ENCODE measurements around the gene B4GALT1. TPM values are rescaled to one million over a fixed set of nuclear protein-coding genes. Genes with fewer than 3 reads are reported as not detected.

B4GALT1 gene
- total and polyA plus RNA-seq, 2 of the 8 experiments (the other 6 are each of a cell fraction or from before 2014, with no cell fraction given): 12.8 to 18.2 TPM

DNA sequence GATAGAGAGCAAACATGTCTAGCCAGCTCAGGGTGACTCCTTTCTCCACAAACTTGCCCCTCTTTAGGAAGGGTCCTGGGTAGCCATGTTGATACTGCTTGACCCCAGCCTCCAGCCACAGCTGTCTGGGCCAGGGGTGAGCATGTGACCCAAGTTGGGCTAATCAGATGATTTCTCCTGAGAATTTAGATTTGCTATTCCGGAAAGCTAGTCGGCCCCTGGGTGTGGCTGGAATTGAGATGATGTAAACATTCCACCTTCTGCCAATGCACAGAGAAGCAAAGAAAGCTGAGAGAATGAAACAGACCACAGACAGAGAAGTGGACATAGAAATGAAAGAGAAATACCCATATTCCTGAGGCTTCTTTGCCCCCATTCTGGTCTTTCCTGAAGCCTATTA lies 17.8 kb upstream of the B4GALT1 start (continued):
- TF ChIP-seq, protein P1, sequence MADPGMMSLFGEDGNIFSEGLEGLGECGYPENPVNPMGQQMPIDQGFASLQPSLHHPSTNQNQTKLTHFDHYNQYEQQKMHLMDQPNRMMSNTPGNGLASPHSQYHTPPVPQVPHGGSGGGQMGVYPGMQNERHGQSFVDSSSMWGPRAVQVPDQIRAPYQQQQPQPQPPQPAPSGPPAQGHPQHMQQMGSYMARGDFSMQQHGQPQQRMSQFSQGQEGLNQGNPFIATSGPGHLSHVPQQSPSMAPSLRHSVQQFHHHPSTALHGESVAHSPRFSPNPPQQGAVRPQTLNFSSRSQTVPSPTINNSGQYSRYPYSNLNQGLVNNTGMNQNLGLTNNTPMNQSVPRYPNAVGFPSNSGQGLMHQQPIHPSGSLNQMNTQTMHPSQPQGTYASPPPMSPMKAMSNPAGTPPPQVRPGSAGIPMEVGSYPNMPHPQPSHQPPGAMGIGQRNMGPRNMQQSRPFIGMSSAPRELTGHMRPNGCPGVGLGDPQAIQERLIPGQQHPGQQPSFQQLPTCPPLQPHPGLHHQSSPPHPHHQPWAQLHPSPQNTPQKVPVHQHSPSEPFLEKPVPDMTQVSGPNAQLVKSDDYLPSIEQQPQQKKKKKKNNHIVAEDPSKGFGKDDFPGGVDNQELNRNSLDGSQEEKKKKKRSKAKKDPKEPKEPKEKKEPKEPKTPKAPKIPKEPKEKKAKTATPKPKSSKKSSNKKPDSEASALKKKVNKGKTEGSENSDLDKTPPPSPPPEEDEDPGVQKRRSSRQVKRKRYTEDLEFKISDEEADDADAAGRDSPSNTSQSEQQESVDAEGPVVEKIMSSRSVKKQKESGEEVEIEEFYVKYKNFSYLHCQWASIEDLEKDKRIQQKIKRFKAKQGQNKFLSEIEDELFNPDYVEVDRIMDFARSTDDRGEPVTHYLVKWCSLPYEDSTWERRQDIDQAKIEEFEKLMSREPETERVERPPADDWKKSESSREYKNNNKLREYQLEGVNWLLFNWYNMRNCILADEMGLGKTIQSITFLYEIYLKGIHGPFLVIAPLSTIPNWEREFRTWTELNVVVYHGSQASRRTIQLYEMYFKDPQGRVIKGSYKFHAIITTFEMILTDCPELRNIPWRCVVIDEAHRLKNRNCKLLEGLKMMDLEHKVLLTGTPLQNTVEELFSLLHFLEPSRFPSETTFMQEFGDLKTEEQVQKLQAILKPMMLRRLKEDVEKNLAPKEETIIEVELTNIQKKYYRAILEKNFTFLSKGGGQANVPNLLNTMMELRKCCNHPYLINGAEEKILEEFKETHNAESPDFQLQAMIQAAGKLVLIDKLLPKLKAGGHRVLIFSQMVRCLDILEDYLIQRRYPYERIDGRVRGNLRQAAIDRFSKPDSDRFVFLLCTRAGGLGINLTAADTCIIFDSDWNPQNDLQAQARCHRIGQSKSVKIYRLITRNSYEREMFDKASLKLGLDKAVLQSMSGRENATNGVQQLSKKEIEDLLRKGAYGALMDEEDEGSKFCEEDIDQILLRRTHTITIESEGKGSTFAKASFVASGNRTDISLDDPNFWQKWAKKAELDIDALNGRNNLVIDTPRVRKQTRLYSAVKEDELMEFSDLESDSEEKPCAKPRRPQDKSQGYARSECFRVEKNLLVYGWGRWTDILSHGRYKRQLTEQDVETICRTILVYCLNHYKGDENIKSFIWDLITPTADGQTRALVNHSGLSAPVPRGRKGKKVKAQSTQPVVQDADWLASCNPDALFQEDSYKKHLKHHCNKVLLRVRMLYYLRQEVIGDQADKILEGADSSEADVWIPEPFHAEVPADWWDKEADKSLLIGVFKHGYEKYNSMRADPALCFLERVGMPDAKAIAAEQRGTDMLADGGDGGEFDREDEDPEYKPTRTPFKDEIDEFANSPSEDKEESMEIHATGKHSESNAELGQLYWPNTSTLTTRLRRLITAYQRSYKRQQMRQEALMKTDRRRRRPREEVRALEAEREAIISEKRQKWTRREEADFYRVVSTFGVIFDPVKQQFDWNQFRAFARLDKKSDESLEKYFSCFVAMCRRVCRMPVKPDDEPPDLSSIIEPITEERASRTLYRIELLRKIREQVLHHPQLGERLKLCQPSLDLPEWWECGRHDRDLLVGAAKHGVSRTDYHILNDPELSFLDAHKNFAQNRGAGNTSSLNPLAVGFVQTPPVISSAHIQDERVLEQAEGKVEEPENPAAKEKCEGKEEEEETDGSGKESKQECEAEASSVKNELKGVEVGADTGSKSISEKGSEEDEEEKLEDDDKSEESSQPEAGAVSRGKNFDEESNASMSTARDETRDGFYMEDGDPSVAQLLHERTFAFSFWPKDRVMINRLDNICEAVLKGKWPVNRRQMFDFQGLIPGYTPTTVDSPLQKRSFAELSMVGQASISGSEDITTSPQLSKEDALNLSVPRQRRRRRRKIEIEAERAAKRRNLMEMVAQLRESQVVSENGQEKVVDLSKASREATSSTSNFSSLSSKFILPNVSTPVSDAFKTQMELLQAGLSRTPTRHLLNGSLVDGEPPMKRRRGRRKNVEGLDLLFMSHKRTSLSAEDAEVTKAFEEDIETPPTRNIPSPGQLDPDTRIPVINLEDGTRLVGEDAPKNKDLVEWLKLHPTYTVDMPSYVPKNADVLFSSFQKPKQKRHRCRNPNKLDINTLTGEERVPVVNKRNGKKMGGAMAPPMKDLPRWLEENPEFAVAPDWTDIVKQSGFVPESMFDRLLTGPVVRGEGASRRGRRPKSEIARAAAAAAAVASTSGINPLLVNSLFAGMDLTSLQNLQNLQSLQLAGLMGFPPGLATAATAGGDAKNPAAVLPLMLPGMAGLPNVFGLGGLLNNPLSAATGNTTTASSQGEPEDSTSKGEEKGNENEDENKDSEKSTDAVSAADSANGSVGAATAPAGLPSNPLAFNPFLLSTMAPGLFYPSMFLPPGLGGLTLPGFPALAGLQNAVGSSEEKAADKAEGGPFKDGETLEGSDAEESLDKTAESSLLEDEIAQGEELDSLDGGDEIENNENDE (IDR thresholded peaks at IDR 0.05; ENCODE audit: insufficient replicate concordance, low read length): no peak
- TF ChIP-seq, protein P2, sequence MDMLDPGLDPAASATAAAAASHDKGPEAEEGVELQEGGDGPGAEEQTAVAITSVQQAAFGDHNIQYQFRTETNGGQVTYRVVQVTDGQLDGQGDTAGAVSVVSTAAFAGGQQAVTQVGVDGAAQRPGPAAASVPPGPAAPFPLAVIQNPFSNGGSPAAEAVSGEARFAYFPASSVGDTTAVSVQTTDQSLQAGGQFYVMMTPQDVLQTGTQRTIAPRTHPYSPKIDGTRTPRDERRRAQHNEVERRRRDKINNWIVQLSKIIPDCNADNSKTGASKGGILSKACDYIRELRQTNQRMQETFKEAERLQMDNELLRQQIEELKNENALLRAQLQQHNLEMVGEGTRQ (IDR thresholded peaks at IDR 0.05; ENCODE audit: low read length): no peak
- TF ChIP-seq TAF7 (optimal IDR thresholded peaks at IDR 0.05; ENCODE audit: borderline replicate concordance, low read depth, low read length) (no peak), RNF2 (IDR thresholded peaks at IDR 0.05; ENCODE audit: borderline replicate concordance, low read depth, low read length, missing control alignments, poor library complexity, severe bottlenecking) (no peak), TAF1 (IDR thresholded peaks at IDR 0.05; ENCODE audit: low read depth, low read length) (no peak), BRCA1 (IDR thresholded peaks at IDR 0.05; ENCODE audit: low read depth, low read length) (no peak), TEAD4 (IDR thresholded peaks at IDR 0.05; ENCODE audit: low read depth, low read length) (no peak), YY1 (IDR thresholded peaks at IDR 0.05; ENCODE audit: low read depth, low read length) (no peak)
- TF ChIP-seq, protein P3, sequence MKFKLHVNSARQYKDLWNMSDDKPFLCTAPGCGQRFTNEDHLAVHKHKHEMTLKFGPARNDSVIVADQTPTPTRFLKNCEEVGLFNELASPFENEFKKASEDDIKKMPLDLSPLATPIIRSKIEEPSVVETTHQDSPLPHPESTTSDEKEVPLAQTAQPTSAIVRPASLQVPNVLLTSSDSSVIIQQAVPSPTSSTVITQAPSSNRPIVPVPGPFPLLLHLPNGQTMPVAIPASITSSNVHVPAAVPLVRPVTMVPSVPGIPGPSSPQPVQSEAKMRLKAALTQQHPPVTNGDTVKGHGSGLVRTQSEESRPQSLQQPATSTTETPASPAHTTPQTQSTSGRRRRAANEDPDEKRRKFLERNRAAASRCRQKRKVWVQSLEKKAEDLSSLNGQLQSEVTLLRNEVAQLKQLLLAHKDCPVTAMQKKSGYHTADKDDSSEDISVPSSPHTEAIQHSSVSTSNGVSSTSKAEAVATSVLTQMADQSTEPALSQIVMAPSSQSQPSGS (IDR thresholded peaks at IDR 0.05; ENCODE audit: low read length): no peak
